Liver (tissue), 9 donors: ENCODE measurements around the gene AAGAB. TPM values are rescaled to one million over a fixed set of nuclear protein-coding genes. Genes with fewer than 3 reads are reported as not detected.

Source experiments
- DNase-seq: peaks from one replicate; pipeline ENCODE4 v3.0.0-alpha.2; 2017; ENCODE audit warnings: low spot score
- H3K27ac ChIP-seq, 2 donors: one replicate each; pipeline ENCODE4 v1.7.0; 2013; ENCODE audit warnings: inconsistent platforms in 2 of 2, low read length in 2 of 2, control low read depth in 1 of 2, low read depth in 1 of 2, mild to moderate bottlenecking in 1 of 2
- H3K27me3 ChIP-seq, 4 donors: one replicate each; pipeline versions ENCODE4 v1.6.1 to v1.7.0; 2013; ENCODE audit warnings: low read length in 3 of 4, inconsistent platforms in 1 of 4, mild to moderate bottlenecking in 1 of 4, moderate library complexity in 1 of 4; ENCODE audit not compliant: control insufficient read depth in 4 of 4, insufficient read depth in 4 of 4
- H3K36me3 ChIP-seq, 4 donors: one replicate each; pipeline versions ENCODE4 v1.6.1 to v1.7.0; 2013; ENCODE audit warnings: low read length in 3 of 4, mild to moderate bottlenecking in 3 of 4, low read depth in 1 of 4, moderate library complexity in 1 of 4; ENCODE audit not compliant: control insufficient read depth in 4 of 4, insufficient read depth in 3 of 4
- H3K4me1 ChIP-seq, 4 donors: one replicate each; pipeline versions ENCODE4 v1.6.1 to v1.7.0; 2013; ENCODE audit warnings: low read length in 3 of 4, mild to moderate bottlenecking in 3 of 4, moderate library complexity in 1 of 4; ENCODE audit not compliant: control insufficient read depth in 4 of 4, insufficient read depth in 4 of 4
- H3K4me3 ChIP-seq, 3 donors: one replicate each; pipeline versions ENCODE4 v1.6.1 to v1.7.0; 2013; ENCODE audit warnings: low read length in 3 of 3, control low read depth in 1 of 3, low read depth in 1 of 3, mild to moderate bottlenecking in 1 of 3
- H3K9ac ChIP-seq, 2 donors: one replicate each; pipeline ENCODE4 v1.7.0; 2013; ENCODE audit warnings: low read length in 2 of 2, mild to moderate bottlenecking in 2 of 2, moderate library complexity in 2 of 2, control low read depth in 1 of 2, low read depth in 1 of 2
- H3K9me3 ChIP-seq, 4 donors: one replicate each; pipeline versions ENCODE4 v1.6.1 to v1.7.0; 2013; ENCODE audit warnings: low read length in 3 of 4; ENCODE audit not compliant: control insufficient read depth in 4 of 4
- CTCF ChIP-seq: fragments of 150-350 bp; IDR thresholded peaks from 2 replicates; pipeline ENCODE4 v1.5.1; 2017; ENCODE audit warnings: improper control_type of control experiment, low read depth, low read length; ENCODE audit not compliant: missing input control
- EGR1 ChIP-seq, 2 donors: IDR thresholded peaks; 2 replicates each; pipeline ENCODE4 v1.6.1; 2016 to 2018; ENCODE audit warnings: antibody characterized with exemption in 2 of 2, low read depth in 2 of 2
- FOXA1 ChIP-seq: IDR thresholded peaks from 2 replicates; pipeline ENCODE4 v1.6.1; 2016; ENCODE audit warnings: antibody characterized with exemption
- FOXA2 ChIP-seq: IDR thresholded peaks from 2 replicates; pipeline ENCODE4 v1.6.1; 2016; ENCODE audit warnings: antibody characterized with exemption
- GABPA ChIP-seq, 2 donors: IDR thresholded peaks in 1 of 2; conservative IDR thresholded peaks in 1 of 2; 2 replicates each; pipeline ENCODE4 v1.6.1; 2016; ENCODE audit warnings: antibody characterized with exemption in 2 of 2, mild to moderate bottlenecking in 1 of 2, moderate library complexity in 1 of 2
- HNF4A ChIP-seq, 2 donors: conservative IDR thresholded peaks; 2 replicates each; pipeline ENCODE4 v1.6.1; 2016; ENCODE audit warnings: antibody characterized with exemption in 2 of 2, mild to moderate bottlenecking in 2 of 2
- HNF4G ChIP-seq: IDR thresholded peaks from 2 replicates; pipeline ENCODE4 v1.6.1; 2016; ENCODE audit warnings: antibody characterized with exemption
- JUND ChIP-seq, 2 donors: IDR thresholded peaks; 2 replicates each; pipeline ENCODE4 v1.6.1; 2016; ENCODE audit warnings: antibody characterized with exemption in 2 of 2
- NR2F2 ChIP-seq: IDR thresholded peaks from 2 replicates; pipeline ENCODE4 v1.6.1; 2016; ENCODE audit warnings: antibody characterized with exemption
- RAD21 ChIP-seq, 2 donors: IDR thresholded peaks; 2 replicates each; pipeline ENCODE4 v1.6.1; 2016; ENCODE audit warnings: antibody characterized with exemption in 2 of 2, mild to moderate bottlenecking in 2 of 2
- REST ChIP-seq: IDR thresholded peaks from 2 replicates; pipeline ENCODE4 v1.6.1; 2016; ENCODE audit warnings: antibody characterized with exemption, mild to moderate bottlenecking
- RXRA ChIP-seq, 2 donors: IDR thresholded peaks; 2 replicates each; pipeline ENCODE4 v1.6.1; 2017 to 2018; ENCODE audit warnings: antibody characterized with exemption in 2 of 2, mild to moderate bottlenecking in 1 of 2
- SP1 ChIP-seq: IDR thresholded peaks from 2 replicates; pipeline ENCODE4 v1.6.1; 2018; ENCODE audit warnings: antibody characterized with exemption, mild to moderate bottlenecking
- TAF1 ChIP-seq: conservative IDR thresholded peaks from 2 replicates; pipeline ENCODE4 v1.6.1; 2016; ENCODE audit warnings: antibody characterized with exemption, mild to moderate bottlenecking
- YY1 ChIP-seq: IDR thresholded peaks from 2 replicates; pipeline ENCODE4 v1.6.1; 2016; ENCODE audit warnings: antibody characterized with exemption, mild to moderate bottlenecking
- WGBS: extraction: QIAGEN DNeasy Blood & Tissue Kit; methylation state at CpG from one replicate; pipeline ENCODE4 v1.1.7; 2013; 5-methylcytosine and 5-hydroxymethylcytosine counted together
- polyA plus RNA-seq, 2 donors: library from polyadenylated mRNA; stranded (reverse) in 1 of 2; unstranded in 1 of 2; fragments of 200-250 nt in 1 of 2; fragments of >200 nt in 1 of 2; fragmentation: Nextera tagmentation in 1 of 2; extraction: Ambion mirVana in 1 of 2; gene quantifications; one replicate each; pipeline versions ENCODE4 v1.2.1 to v1.2.3, GENCODE V29; 2013 to 2015
- total RNA-seq, 2 donors: library from RNA; depleted of rRNA; stranded (reverse); fragments of >200 nt; gene quantifications; one replicate each; pipeline ENCODE4 v1.2.3, GENCODE V29; 2014
- TF ChIP-seq, protein P1 (sequence below): IDR thresholded peaks from 2 replicates; pipeline ENCODE4 v1.6.1; 2016; ENCODE audit warnings: antibody characterized with exemption
- donor health status: healthy.
- donor health status: healthy.
- donor health status: healthy.
- donor health status: healthy.
- donor health status: healthy.

The AAGAB gene
- total and polyA plus RNA-seq, 4 donors, result 3.6 to 22.3 (median 13.0) TPM

DNA sequence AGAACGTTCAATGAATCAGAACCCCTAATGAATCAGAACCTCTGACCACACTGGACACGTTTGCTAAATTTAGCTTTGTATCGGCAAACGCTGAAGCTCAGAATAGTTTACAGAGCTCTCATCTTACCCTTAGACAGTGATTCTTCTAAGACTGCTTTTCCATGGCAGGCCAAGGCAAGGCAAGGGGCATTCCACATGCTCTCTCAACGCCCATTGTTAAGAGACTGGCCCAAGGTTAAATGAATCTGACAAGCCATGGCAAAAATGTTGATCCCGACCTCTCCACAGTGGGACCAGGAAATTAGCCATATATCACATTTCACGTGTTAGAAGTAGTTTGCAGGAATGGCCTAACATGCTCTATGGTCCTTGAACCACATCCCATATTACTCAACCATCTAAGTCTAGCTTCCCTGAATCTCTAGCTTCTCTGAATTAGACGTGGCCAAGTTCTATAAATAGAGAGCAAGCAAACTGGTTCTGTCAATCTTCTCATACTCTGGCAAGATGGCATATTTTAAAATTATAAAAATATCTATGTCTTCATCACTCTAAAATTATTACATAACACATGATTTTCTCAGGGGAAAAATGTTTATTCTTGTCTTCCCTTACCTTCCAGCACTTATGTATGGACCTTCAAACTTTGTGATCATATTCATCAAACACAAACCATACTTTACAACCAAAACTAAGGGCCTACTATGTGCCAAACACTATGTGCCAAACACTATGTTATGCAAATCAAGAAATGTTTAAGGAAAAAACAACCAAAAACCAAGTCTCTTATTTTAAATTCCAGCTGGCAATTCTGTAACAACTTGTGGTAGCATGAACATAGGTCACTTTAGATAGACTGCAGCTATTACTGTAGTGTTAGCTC lies 54.3 kb downstream of the AAGAB start:
- no peak overlapping the region for H3K9ac ChIP-seq

DNA sequence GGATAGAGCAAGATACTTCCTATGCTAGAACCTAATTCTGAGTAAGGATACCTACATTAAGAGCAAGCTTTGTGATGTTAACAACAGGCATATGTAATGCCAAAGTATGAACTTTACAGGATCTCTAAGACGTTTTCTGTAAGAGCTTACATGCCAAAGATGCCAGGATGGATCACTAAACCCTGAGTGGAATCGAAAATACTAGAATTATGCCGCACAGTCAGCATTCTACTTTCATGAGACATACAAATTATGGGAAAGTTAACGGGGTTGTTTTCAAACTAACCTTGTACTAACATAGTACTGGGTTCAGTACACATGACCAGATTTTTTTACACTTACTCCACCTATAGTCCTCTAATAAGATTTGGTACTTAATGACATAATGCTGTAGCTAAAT lies 55.1 kb downstream of the AAGAB start:
- H3K36me3 ChIP-seq, result peaks cover 2 to 11% (median 5%) of the 10 kb centered on the region in 4 donors
- H3K4me3 ChIP-seq, result no peak overlapping the region
- no peak overlapping the region for H3K27ac ChIP-seq
- H3K4me1 ChIP-seq, result no peaks in the 10 kb centered on the region
- H3K9ac ChIP-seq, result no peak overlapping the region
- TF ChIP-seq JUND (IDR thresholded peaks at IDR 0.05) (no peak), HNF4A (conservative IDR thresholded peaks at IDR 0.05) (no peak), RAD21 (IDR thresholded peaks at IDR 0.05) (no peak), REST (no peak), GABPA (IDR thresholded peaks at IDR 0.05 in 1 of 2, conservative IDR thresholded peaks at IDR 0.05 in 1 of 2) (no peak), RXRA (IDR thresholded peaks at IDR 0.05) (no peak), TAF1 (no peak), FOXA2 (no peak), CTCF (no peak), NR2F2 (no peak), HNF4G (no peak), YY1 (no peak)
- no peaks in the 10 kb centered on the region for H3K9me3 ChIP-seq
- DNase-seq, result no peak
- H3K27me3 ChIP-seq, result no peaks in the 10 kb centered on the region
- 97% methylated on average over 4 of the region's 4 CpGs for WGBS

More for the DNA sequence above, 54.3 kb downstream of the AAGAB start:
- DNase-seq, result no peak
- no peak overlapping the region for H3K4me3 ChIP-seq
- no peaks in the 10 kb centered on the region for H3K4me1 ChIP-seq
- peaks cover 2 to 8% (median 5%) of the 10 kb centered on the region in 4 donors for H3K36me3 ChIP-seq
- TF ChIP-seq FOXA2 (no peak), SP1 (no peak), RXRA (IDR thresholded peaks at IDR 0.05) (no peak), RAD21 (IDR thresholded peaks at IDR 0.05) (no peak), FOXA1 (no peak), HNF4G (no peak), GABPA (IDR thresholded peaks at IDR 0.05 in 1 of 2, conservative IDR thresholded peaks at IDR 0.05 in 1 of 2) (no peak), EGR1 (IDR thresholded peaks at IDR 0.05; ENCODE audit: low read depth in 2 of 2) (no peak)
- TF ChIP-seq, protein P1, sequence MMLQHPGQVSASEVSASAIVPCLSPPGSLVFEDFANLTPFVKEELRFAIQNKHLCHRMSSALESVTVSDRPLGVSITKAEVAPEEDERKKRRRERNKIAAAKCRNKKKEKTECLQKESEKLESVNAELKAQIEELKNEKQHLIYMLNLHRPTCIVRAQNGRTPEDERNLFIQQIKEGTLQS, result no peak
- no peaks in the 10 kb centered on the region for H3K27me3 ChIP-seq
- H3K27ac ChIP-seq, result no peak overlapping the region
- no peaks in the 10 kb centered on the region for H3K9me3 ChIP-seq
- 83% methylated on average over 8 of the region's 8 CpGs for WGBS
